ENCODE data around the gene SLMAP.

Gene SLMAP

DNA sequence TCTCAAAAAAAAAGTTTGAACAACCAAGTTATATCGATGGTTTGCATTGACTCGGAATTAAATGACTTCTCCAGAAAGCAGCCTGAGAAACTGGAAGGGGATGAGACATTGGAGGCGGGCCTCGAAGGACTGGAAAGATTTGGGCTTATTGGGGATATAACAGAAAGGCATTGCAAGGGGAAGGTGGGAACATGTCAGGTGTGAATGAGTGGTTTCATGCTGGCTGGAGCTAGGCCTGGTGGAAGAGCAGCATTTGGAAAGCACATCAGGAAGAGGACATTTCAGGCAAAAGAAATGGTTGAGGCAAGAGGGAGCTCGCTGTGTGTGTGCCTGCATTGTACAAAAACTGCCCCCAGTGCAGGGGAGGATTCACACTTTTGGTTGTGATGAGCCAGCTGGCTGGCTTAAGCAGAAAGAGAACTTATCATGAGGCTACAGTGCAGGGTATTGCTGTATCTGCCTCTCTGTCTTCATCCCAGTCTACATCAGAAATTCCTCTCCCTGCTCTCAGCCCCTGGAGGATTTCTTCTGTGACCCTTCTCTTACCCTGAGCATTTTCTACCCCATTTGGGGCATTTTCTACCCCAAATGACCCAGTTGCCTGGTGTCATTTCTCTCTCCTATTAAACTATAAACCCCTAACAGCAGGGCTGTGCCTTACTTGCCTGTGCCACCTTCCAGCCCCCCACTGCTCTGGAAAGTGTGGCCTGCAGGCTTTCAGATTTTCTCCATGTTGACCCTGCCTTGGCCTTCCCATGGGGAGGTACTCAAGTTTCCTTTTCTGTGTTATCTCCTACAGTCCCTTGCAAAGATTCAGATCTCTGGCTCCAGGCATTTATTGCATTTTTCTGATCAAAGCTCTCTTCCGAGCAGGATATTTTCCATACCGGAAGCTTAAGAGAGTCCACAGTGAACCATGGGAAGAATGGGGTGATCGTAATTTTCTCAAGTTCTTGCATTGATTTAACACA lies 187.7 kb downstream of the SLMAP start:
- DNase-seq (ENCODE audit: low read depth), result peak; percentile 63

DNA sequence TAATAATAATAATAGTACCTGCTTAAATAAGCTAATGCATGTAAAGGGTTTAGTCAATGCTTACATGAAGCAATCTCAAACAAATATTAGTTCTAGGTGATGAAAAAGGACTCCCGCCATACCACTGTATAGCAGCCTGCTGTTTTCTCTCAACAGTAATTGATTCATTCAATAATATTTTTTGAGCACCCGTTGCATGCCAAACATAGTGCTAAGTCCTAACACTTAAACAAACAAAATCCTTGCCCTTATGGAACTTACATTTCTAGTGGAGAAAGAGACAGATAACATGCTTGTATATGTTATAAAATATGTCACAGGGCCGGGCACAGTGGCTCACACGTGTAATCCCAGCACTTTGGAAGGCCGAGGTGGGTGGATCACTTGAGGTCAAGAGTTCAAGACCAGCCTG lies 190.9 kb downstream of the SLMAP start:
- DNase-seq (ENCODE audit: low read depth), result no peak

DNA sequence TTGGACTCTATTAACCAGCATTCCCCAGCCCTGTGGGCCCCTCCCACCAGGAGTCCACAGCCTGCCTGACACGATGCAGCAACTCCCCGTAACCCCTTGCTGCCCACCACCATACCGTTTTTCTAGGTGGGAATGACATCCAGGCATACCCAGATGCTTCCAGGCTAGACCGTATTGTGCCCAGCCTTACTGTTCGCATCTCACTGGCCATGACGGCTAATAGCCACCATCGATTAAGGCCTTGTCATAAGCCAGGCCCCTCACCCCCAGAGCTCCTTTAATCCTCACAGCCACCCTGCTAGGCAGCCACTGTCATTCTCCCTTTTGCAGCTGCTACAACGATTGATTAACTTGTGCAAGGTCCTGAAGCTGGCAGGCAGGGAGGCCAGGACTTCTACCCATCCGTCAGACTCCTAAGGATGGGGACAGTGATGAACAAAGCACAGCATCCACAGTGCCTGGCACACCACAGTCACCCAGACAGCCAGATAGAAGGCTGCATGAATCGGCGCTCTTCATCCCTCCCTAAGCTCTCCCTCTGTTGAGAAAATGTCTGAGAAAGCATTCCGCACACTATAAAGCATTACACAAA lies 192.1 kb downstream of the SLMAP start:
- DNase-seq (ENCODE audit: low read depth), result no peak

DNA sequence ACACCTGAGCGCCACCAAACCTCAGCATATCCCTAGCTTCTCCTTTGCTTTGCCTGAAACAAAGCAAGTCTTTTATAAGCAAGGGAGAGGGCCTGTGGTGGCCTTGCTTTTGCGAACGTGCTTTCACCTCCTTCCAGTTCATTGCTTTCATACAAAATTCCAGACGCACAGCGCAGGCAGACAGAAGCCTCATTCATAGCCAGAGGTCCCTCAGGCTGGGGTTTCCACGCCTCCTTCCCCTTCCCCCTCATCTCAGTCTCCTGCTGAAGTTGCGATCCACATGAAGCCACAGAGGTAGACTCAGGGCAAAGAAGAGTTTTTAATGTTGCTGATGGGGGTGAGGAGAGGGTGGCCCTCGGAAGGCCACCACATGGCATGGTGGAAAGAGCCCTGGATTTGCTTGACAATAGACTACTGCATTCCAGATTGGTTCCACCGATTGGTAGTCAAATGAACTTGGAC lies 192.7 kb downstream of the SLMAP start:
- no peak for DNase-seq (ENCODE audit: low read depth)

DNA sequence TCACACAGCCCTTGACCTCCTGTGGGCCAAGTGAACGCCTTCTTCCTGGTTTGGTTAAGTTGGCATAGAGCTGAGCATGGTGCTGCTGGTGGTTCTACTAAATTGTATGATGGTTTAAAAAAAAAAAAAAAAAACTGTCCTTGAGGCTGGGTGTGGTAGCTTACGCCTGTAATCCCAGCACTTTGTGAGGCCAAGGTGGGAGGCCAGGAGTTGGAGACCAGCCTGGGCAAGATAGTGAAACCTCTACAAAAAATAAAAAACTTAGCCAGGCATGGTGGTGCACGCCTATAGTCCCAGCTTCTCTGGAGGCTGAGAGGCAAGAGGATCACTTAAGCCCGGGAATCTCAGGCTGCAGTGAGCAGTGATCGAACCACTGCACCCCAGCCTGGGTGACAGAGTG lies 193.2 kb downstream of the SLMAP start:
- DNase-seq (ENCODE audit: low read depth), result no peak

DNA sequence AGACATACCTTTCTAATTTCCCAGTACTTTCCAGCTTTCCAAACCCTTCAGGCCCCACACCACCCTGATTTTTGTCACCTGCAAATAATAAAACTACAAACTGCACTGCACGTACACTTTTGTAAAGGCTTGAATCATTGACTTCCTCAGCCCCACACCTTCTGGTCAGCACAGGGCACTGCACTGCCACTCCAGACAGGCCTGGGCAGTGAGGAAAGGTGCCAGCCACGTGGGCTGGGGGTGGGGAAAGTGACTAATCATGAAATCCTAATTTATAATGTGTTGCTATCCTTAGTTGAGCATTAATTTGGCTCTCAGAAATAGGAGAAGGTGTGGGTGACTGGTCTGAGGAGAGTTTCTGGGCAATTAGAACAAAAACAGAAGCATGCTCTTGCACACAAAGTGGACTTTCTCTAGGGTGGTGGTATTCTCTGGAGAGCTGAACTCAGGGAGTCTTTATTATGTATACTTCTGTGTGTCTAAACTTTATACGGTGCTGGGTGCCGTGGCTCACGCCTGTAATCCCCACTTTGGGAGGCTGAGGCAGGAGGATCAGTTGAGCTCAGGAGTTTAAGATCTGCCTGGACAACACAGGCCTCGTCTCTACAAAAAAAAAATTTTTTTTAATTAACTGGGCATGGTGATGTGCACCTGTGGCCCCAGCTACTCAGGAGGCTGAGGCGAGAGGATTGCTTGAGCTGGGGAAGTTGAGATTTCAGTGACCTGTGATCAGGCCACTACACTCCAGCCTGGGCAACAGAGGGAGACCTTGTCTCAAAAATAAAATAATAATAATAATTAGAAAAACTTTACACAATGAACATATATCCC lies 193.9 kb downstream of the SLMAP start:
- peak; percentile 50 for DNase-seq (ENCODE audit: low read depth)

DNA sequence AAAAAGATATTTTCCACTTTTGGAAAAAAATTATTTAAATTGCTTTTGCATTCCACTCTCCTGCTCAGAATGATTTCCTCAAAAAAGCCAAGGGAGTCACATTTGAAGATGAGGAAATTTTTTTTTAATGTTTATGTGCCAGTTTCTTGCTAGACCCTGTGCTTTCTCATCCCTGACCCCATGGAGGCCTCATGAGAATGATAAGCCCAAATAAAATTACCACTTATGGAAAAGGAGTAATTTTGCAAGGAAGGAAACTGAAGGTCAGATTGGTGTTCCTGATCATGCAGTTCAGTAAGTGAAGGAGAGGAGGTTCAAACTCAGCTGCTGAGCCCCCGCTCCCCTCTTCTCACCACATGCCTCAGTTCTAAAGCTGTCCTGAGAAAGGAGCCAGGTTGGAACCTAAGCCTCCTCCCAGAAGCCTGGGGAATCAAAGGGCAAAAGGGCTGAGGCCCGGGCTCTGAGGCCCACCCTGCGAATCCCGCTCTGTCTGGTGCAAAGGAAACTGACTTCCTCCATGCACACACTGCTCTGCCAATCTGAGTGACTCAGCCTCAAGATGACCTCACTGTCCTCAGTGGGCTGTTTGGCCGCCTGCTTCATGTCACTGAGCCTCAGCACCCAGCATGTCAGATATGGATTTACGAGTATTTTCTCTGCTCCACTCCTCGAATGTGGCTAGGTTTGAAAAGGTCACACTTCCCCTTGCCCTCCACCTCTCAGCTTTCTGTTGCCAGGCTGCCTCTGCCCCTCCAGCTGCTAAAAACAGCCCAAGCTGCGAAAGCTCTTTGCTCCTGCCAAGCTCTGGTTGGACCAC lies 195.2 kb downstream of the SLMAP start:
- peak; percentile 94 for DNase-seq (ENCODE audit: low read depth)

DNA sequence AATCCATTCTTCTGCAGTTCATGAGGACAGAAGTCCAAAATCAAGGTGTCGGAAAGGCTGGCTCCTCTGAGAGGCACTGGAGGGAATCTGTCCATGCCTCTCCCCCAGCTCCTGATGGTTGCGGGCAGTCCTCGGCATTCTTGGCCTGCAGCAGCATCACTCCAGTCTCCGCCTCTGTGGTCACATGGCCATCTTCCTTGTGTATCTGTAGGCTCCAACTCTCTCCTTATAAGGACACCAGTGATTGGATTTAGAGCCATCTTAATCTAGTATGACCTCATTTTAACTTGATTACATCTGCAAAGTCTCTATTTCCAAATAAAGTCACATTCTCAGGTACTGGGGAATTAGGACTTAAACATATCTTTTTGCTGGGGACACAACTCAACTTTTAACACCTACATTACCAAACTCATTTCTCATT lies 196.1 kb downstream of the SLMAP start:
- DNase-seq (ENCODE audit: low read depth), result peak; percentile 96

DNA sequence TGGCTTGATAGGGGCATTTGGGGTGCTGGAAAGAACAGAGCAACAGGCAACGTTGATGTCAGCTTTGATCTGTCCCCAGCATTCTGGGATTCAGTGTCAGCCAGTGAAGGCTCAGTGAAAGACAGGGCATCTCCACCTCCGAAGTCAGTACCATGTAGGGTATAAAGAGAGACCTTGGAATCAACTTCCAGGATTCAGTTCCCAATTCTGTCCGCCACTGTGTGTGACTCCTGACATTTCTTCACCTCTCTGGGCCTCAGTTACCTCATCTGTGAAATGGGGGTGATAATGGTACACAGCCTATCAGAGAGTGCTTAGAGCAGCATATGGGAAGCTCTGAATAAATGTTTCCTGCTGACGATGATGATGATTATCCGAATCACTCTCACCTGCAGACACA lies 196.5 kb downstream of the SLMAP start:
- no peak for DNase-seq (ENCODE audit: low read depth)

DNA sequence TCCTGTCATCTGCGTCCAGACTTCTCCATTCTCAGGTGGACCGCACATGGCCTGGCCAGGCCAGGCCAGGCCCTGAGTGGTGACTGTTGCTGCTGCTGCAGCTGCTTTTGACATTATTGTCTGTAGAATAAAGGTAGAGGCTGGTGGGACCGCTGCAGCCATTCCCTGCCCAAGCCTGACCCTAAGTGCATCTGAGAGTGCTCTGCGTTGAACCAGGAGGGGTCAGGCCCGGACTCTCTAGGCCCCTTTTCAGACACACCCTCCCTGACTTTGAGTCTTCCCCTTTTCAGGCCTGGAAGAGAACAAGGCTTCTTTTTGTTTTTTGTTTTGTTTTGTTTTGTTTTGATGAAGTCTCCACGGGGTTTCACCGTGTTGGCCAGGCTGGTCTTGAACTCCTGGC lies 197.5 kb downstream of the SLMAP start:
- DNase-seq (ENCODE audit: low read depth), result no peak

DNA sequence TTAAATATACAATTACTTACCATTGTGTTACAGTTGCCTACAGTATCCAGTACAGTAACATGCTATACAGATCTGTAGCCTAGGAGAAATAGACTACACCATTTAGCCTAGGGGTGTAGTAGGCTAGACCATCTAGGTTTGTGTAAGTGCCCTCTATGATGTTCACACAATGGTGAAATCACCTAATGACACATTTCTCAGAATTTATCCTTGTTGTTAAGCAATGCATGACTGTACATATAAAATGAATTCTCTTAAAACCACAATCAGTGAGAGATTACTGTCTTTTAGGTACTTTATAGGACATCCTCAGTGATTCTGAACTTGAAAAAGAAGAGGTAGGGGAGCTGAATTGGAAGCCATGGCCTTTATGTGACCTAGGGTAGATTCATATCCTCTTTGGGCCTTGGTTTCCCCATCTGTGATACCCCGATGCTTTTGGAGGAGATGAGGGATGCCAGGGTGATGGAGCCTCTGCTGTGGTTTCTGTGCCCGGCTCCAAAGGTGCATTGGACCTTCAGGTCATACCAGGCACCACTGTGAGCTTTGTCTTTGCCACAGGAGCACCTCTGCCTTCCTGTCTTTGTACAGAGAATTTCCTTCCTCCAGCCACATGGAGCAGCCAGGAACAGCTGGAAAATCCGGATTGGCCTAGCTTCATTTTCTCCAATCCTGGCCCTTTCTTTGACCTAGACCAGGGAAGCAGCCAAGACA lies 200.2 kb downstream of the SLMAP start:
- peak; percentile 92 for DNase-seq (ENCODE audit: low read depth)

DNA sequence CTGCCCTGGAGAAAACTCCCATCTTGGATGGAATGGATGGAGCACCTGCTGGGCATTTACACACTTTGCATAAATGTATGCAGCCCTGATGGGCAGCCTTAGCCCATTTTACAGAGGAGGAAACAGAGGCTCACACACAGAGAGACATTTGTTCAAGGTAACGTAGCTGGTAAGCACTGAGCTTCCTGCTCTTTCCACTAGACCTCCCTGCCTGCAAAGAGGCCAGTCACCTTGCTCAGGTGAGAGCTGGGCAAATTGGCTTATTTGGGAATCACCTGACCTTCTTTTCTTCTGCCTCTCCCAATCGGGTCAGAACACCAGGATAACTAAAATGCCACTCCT lies 200.7 kb downstream of the SLMAP start:
- no peak for DNase-seq (ENCODE audit: low read depth)

DNA sequence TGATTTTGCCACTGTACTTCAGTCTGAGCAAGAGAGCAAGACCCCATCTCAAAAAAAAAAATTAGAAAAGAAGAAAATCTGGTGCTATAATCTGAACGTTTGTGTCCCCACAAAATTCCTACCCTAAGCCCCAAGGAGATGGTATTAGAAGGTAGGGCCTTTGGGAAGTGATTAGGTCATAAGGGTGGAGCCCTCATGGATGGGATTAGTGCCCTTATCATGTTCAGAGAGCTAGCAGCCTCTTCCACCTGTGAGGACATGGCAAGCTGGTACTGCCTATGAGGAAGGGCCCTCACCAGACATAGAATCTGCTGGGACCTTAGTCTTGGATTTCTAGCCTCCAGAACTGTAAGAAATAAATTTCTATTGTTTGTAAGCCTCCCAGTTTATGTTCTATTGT lies 201.7 kb downstream of the SLMAP start:
- DNase-seq (ENCODE audit: low read depth), result no peak

DNA sequence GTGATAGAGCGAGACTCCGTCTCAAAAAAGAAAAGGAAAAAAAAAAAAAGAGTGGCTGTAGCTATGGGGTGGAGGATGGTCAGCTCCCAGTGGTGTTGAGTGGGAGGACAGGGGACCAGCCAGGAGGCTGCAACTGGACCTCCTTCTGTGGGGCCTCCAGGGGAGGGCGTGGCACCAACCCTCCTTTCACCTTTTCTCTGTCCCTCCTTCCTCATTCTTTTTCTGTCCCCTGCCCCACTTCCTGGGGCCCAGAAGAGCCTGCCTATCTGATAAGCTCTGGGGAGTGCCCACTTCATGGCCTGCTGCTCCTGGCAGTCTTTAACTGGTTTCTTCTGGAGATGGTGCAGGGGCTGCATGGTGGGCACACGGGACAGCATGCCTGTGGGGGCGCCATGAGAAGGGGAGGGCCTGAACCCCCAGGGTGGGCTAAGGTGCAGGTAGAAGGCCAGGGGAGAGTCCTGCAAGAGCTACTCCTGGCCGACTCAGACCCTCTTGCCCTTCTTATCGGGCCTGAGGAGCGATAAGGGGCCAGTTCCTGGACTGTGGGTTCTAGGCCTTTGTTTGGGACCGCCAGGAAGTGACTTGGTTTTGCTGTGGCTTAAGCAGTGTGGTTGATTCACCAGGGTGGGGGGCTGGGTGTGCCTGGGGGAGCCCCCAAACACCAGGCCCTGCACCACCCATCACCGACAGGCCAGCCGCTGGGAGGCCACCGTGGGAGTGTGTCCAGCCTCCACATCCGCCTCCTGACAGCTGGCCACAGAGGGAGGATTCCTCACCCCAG lies 202.7 kb downstream of the SLMAP start:
- DNase-seq (ENCODE audit: low read depth), result peak; percentile 42

DNA sequence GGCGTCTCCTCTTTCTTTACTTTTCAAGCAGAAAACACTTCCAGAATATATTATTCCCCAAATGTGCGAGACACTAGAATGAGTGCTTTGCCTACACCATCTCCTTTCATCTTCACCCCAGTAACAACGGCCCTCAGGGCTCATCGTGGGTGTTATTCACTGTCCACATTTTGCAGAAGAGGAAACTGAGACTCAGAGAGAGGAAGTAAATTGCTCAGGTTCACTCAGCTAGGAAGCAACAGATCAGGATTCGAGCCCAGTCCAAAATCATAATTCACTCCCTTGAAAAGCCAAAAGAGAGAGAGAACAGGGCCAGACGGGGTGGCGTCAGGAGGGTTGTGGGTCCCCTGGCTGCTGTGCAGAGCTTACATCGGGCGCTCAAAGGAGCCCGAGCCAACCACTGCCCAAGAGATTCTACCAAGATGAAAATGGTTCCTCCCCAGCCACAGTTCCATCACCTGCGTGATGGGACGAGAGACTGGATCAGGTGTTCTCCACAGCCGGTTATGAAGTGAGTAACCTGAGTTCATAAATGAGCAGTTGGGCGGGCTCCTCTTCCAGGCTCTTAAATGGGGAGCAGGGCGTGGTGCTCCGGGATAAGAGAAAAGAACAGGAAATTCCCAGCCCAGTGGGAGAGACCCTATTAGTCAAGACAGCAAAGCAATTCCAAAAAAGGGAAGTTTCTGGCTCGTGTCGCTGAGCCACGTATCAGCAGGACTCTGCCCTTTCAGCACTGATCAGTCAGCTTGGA lies 203.5 kb downstream of the SLMAP start:
- no peak for DNase-seq (ENCODE audit: low read depth)

DNA sequence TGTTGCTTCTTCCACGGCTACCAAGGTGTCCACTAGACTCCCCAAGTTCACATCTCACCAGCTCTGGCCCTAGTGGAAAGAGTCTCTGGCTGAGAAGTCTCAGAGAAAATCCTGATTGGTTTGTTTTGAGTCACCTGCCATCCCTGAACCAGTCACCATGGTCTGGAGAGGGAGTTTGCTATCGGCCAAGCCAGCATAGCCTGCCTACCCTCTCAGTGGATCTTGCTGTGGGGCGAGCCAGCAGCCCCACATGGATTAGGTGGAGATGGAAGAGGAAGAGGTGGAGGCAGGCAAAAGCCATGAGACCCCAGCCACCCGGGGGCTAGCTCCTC lies 204.0 kb downstream of the SLMAP start:
- DNase-seq (ENCODE audit: low read depth), result no peak

DNA sequence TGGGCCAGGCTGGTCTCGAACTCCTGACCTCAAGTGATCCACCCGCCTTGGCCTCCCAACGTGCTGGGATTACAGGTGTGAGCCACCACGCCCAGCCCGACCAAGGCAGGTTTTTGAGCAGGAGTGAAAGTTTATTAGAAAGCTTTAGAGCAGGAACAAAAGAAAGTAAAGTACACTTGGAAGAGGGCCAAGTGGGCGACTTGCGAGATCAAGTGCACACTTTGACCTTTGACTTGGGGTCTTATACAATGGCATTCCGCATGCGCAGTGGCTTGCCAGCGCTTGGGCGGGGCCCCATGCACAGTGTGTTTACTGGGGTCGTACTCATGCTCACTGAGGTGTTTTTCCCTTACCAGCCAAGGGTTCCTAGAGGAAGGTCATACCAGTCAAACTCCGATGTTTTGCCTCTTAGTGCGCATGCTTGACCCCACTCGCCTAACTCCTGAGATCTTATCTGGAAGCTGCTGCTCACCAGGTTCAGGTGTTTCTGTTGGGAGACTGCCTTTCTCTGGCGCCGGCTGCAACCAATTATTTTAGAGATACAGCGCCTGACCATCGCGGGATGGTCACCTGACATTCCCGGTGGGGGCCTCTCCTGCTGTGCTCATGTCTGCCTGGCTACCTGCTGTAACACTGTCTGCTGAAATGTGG lies 205.2 kb downstream of the SLMAP start:
- DNase-seq (ENCODE audit: low read depth), result no peak

DNA sequence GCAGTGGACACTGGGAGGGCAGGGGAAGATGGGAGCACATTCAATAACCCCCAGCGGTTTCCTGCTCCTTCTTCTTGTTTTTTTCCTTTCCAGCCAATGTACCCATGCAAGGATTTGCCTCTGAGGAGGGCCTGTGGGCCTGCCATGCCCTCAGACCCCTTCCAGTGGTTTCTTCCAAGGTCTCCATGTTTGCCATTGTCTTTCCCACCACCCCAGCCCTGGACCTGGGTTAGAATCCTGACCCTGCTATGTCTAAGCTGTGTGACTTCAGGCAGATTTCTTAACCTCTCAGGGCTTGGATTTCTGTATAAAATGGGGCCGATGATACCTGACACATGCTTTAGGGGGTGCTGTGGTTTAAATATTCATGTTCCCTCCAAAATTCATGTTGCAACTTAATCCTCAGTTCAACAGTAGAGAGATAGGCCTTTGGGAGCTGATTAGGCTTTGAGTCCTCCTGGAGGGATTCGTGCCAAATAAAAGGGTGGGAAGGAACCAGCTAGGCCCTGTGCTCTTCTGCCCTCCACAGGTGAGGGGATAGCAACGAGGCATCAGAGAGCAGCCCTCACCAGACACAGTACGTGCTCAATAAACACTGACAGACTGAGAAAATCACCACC lies 205.8 kb downstream of the SLMAP start:
- peak; percentile 60 for DNase-seq (ENCODE audit: low read depth)

DNA sequence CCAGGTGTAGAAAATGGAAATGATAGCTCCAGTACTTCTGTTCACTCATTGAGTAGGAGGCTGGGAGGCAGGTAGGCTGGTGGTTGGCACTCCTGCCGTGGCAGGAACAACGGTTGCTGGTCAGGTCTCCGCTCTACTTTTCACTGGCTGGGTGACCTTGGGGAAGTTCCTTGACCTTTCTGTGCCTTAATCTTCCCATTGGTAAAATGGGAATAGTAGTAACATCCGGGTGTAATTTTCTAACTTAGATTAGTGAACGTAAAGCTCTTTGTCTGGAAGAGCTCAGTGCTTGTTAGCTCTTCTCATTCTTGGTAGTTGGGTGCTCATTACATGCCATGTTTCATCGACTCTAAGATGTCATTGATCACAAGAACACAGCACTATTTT lies 206.3 kb downstream of the SLMAP start:
- no peak for DNase-seq (ENCODE audit: low read depth)
